ENCODE measurements around the gene WDR91.
"Not testable (repeated sequence)": the region's sequence is repeated elsewhere in the genome, so short reads cannot be mapped to it uniquely, and the experiment has no call there.

WDR91 gene

DNA sequence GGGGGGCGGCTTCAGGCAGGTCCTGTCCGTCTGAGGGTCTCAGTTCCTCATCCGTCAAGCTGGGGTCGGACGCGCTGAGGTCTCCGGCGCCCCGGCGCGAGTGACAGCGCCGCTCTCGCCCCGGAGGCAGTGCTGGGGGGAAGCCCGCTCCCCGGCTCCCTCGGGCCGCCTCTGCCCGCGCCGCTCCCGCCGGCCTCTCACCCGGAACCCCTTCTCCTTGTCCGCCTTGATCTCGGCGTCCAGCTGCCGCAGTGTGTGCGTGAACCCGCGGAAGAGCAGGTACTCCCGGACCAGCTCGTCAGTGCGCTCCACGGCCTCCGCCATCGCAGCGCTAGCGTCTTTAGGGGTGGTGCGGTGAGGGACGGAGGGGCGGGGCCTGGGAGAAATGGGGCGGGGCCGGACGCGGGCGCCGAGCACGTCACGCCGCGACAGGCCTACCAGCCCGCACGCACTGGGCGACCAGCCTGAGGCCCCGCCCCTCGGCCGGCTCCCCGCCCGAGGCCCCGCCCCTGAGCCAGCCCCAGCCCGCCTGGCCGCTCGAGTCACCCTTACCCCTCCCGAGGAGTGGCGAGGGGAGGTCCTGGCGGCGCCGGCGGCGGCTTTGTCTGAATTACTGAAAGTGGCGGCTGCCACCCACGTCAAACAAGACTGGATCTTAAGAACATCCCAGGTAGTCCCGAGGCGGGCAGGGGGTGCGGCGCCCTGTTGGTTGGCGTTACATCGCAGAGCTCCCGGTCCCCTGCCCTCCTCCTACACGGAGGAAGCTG is at the start of gene WDR91:
TSS of gene WDR91 (minus strand) at position 348 of the 767 bp plus-strand sequence. CDS start at position 324, 24 bp downstream.
- peak; percentile 95 to 98 (median 97) for DNase-seq (ENCODE audit: low read depth in 3 of 3)

DNA sequence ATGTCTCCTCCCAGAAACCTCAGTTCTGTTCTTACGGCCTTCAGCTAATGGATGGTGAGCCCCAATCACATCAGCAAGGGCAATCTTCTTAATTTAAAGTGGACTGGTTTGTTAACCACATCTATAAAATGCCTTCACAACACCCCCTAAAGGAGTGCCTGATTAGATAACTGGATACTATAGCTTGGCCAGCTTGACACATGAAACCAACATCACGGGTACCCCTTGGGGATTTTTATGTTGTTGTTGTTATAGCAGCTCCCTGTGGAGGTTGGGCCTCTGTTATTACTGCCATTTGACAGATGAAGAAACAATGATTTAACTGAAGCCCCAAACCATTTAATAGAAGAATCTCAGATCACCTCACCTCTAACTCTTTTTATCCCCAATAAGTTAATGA is 49.1 kb upstream of the WDR91 start:
- DNase-seq (ENCODE audit: low read depth in 3 of 3), result no peak

- no peak for DNase-seq (ENCODE audit: low read depth in 3 of 3)
Observed at GRCh38 chr7:135259702-135260101, 48.4 kb upstream of the WDR91 start.

GRCh38 chr7:135258585-135258984 is 47.3 kb upstream of the WDR91 start:
- DNase-seq (ENCODE audit: low read depth in 3 of 3), result no peak

DNA sequence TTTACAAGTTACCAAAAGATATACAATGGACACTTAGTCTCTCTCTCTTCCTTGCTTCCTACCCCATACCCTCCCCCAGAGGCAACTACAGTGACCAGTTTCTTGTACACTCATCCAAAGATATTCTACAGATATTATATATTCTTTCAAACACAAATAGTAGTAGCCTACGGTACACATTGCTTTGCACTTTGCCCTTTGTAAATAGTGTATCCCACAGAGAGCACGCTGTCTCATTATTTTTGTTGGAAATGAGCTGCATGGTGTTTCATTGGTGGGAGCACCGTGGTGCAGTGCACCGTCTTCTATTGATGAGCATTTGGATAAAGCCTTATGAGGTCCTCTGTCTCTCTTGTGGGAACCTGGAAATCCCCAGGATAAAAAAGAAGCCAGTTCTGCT is 46.5 kb upstream of the WDR91 start:
- DNase-seq (ENCODE audit: low read depth in 3 of 3), result no peak

DNA sequence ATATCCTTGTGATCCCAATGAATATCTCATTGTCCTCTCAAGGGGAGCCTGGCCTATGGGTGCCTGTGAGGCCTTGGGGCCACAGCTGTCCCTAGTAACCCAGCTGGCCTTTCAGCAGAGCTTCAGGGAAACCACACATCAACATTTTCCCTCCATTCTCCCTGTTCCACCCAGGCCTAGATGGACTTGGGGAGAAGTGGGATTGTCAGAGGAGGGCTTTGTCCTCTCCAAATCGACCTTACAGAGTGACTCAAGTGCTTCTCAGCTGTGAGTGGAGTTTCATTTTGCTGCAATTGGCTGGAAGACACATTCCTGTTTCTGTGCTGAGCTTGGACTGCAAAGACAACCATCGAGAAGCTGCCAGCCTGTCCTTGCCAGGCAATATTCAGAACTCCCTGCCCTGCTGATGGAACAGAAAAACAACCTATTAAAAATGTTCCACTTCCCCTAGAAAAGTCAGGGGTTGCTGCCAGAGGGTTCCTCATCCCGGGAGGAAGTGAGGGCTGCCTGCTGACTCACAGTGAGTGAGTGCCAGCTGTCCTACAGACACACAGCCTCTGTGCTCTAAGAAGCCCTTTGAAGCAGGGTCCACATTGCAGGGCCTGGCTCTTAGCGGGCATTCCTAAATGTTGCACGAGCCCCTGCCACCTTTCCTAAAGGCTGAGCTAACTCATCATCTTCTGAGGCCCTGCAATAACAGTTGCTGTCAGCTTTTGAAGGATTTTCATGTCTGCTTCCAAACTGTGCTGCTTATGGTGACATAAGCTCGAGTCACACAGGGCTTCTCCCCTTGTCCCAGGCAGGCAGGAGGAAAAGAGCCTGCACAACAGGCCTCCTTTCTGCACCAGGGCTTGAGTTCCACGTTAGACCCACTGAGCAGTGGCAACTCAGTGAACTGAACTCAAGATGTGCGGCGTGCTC is 42.8 kb upstream of the WDR91 start:
- no peak for DNase-seq (ENCODE audit: low read depth in 3 of 3)

DNA sequence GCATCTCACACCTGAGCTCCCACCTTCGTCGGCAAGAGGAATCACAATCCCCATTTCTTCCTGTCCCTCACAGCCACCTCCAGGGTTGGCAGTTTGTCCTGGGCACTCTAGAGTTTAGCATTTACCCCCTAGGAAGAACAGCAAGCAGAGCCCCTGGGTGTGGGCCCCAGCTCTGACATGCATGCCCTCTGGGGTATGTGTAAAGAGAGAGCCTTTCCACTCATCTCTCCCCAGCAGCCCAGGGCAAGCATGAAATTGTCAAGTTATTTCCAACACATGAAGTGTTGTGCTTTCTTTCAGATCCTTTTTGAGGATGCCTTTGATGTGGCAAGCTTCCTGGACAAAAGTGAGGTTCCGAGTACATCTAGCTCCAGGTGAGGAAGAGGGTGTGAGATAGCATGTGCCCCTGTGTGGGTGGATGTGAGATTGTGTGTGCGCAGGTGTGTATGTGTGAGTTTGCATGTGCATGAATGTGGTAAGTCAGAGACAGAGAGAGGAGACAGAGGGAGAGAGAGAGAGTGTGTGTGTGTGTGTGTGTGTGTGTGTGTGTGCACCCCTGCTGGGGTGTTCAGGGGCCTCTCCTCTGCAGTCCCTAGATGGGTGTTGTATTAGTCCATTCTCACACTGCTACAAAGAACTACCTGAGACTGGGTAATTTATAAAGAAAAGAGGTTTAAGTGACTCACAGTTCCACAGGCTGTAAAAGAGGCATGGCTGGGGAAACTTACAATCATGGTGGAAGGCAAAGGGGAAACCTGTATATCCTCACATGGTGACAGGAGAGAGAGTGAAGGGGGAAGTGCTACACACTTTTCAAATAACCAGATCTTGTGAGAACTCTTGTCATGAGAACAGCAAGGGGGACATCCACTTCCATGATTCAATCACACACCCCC is 40.4 kb upstream of the WDR91 start:
- no peak for DNase-seq (ENCODE audit: low read depth in 3 of 3)

- DNase-seq (ENCODE audit: low read depth in 3 of 3), result no peak
Observed at GRCh38 chr7:135248546-135248945, 37.2 kb upstream of the WDR91 start.

DNA sequence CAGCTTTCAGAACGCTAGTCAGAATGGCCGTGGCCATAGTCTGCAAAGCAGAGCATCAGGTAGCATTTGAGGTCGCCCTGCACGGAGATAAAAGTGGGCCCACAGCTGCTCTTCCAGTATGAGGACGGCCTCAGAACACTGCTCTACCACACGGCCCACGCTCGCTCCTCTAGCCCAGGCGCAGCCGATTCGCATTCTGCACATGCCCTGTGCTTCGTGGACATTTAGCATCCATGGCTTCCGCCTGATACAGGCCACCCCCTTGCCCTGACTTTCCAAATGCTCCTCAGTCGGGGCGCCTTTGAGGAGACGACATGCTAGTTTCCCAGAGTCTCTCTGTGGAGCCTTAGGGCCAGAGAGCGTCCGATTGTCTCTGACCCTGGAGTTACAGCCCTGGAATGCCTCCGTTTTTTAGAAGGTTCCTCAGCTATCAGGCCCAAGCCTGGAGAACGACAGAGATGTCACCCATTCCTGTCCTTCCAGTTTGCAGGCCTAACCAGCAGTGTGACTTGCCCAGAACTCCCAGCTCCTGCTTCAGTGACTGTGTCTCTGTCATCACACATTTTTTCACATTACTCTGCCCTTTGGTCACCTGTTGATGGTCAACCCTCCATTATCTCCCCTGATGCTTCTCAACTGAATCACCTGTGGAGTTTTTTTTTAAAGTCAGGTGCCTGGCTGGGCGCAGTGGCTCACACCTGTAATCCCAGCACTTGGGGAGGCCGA is 36.6 kb upstream of the WDR91 start:
- DNase-seq (ENCODE audit: low read depth in 3 of 3), result no peak

DNA sequence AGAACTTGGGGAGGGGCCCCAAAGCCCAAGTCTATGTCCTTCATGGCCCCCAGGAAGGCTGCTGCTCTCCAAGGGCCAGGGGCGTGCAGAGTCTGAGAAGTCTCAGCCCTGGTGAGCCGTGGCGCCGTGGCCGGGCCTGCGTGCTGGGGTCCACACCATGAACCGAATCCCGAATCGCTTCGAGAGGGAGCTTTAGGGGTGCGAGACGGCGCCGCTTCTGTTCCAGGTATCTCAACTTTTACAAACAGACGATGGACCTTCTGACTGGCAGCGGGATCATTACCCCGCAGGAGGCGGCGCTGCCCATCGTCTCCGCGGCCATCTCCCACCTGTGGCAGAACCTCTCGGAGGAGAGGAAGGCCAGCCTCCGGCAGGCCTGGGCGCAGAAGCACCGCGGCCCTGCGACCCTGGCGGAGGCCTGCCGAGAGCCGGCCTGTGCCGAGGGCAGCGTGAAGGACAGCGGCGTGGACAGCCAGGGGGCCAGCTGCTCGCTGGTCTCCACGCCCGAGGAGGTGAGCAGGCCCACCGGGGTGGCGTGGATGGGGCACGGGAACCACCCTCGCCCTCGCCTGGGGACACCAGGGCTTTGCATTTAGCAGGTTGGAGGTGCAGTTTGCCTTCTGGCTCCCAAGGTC is 35.0 kb upstream of the WDR91 start:
- DNase-seq (ENCODE audit: low read depth in 3 of 3), result no peak

DNA sequence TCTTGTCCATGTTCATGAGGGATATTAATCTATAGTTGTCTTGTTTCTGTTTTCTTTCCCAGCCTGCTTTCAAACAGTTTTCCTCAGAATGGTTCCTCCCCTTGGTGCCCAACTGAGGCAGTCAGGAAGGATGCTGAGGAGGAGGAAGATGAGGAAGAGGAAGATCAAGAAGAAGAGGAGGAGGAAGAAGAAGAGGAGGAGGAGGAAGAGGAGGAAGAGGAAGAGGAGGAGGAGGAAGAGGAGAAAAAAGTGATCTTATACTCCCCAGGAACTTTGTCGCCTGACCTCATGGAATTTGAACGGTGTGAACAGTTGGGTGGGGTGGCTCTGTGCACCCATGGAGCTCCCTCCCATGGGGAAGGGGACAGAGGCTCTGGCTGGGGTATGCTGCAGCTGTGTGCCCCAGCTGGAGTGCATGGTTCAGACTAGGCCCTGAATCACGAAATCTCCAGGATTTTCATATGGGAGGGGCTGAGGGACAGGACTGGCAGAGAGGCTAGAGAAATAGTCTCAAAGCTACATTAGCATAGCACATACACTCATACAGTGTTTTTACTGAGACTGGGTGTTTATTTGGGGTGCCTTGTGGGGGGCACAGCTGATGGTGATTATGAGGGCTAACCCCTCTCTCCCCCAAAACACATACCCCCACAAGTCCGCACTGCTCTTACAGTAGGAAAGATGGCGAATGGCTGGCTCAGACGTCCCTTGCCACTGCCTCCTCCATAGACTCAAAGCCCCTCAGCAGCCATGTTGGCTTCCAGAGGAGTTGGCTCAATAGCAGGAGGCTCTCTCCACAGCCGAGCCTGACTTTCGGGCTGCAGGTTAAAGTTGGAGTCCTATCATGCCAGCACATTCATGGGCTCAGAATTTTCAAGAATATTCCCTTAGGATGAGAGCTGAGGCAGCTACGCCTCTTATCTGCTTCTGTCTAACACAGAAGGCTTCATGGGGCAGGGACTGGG is 34.2 kb upstream of the WDR91 start:
- DNase-seq (ENCODE audit: low read depth in 3 of 3), result no peak

GRCh38 chr7:135242096-135242684 is 30.9 kb upstream of the WDR91 start:
- no peak for DNase-seq (ENCODE audit: low read depth in 3 of 3)

GRCh38 chr7:135240441-135240840 is 29.1 kb upstream of the WDR91 start:
- DNase-seq (ENCODE audit: low read depth in 3 of 3), result no peak

- no peak for DNase-seq (ENCODE audit: low read depth in 3 of 3)
Observed at GRCh38 chr7:135239263-135239662, 27.9 kb upstream of the WDR91 start.

- no peak for DNase-seq (ENCODE audit: low read depth in 3 of 3)
Observed at GRCh38 chr7:135238112-135238744, 26.9 kb upstream of the WDR91 start.

DNA sequence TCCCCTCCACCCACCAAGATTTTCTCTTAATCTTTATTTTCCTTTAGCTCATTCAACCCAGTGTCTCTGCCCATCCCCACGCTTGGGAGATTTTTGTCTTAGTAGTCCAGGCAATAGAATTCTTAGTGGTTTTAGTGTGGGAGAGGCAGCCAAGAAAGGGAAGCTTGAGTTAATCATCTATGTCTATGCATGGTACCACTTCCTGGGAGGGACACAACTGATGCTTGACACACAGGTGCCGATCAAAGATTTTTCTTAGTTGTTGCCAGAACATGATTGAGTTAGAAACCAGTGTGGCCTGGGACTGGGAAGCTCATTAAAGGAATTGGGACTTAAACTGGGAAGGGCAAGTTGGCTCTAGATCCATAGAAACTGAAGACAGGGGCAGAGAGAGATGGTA is 25.4 kb upstream of the WDR91 start:
- DNase-seq (ENCODE audit: low read depth in 3 of 3), result no peak

DNA sequence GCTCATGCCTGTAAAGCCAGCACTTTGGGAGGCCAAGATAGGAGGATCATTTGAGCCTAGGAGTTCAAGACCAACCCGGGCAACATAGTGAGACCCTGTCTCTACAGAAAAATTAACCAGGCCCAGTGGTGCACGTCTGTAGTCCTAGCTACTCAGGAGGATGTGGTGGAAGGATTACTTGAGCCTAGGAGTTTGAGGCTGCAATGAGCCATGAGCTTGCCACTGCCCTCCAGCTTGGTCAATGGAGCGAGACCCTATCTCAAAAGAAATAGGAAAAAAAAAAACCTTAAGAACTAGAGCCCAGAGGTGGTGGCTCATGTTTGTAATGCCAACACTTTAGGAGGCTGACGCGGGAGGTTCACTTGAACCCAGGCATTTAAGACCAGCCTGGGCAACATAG is 24.5 kb upstream of the WDR91 start:
- DNase-seq (ENCODE audit: low read depth in 3 of 3), result no peak

DNA sequence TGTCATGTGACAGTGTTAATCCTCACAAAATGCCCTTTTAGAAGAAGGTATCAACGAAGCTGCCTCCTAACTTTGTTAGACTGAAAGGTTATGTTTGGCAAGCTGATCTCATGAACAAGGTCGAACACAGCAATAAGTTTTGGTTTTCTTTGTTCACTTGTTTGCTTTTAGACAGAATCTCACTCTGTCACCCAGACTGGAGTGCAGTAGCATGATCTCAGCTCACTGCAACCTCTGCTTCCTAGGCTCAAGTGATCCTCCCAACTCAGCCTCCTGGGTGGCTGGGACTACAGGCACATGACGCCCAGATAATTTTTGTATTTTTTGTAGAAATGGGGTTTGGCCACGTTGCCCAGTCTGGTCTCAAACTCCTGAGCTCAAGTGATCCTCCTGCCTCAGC is 23.4 kb upstream of the WDR91 start:
- no peak for DNase-seq (ENCODE audit: low read depth in 3 of 3)

DNA sequence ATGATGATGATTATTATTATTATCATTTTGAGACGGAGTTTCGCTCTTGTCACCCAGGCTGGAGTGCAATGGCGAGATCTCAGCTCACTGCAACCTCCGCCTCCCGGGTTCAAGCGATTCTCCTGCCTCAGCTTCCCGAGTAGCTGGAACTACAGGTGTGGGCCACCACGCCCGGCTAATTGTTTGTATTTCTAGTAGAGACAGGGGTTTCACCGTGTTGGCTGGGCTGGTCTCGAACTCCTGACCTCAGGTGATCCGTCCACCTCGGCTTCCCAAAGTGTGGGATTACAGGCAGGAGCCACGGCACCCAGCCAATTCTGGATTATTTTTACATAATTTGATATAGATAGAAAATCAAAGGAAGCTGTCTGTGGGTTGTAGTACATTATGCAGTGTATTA is 22.8 kb upstream of the WDR91 start:
- DNase-seq (ENCODE audit: low read depth in 3 of 3), result not testable (repeated sequence)
